Testis (tissue), 3 donors: ENCODE results near the gene FCHSD2. TPM values are rescaled to one million over a fixed set of nuclear protein-coding genes. Genes with fewer than 3 reads are reported as not detected.
"Not testable (repeated sequence)": the region's sequence is repeated elsewhere in the genome, so short reads cannot be mapped to it uniquely, and the experiment has no call there.

Source experiments
- DNase-seq: peaks from one replicate; pipeline ENCODE4 v3.0.0-alpha.2; 2019
- H3K27ac ChIP-seq, 2 donors: fragments of 200-600 bp; sonication (generic); one replicate each; pipeline ENCODE4 v1.5.1; 2019
- H3K27me3 ChIP-seq: fragments of 200-600 bp; sonication (generic); one replicate; pipeline ENCODE4 v1.5.1; 2019
- H3K36me3 ChIP-seq: fragments of 200-600 bp; sonication (generic); one replicate; pipeline ENCODE4 v1.5.1; 2017; ENCODE audit warnings: low read depth; ENCODE audit errors: missing control alignments
- H3K4me1 ChIP-seq: fragments of 200-600 bp; sonication (generic); one replicate; pipeline ENCODE4 v1.5.1; 2019
- H3K4me3 ChIP-seq, 2 donors: fragments of 200-600 bp; sonication (generic); one replicate each; pipeline ENCODE4 v1.5.1; 2017 to 2019
- H3K9me3 ChIP-seq: fragments of 200-600 bp; sonication (generic); one replicate; pipeline ENCODE4 v1.5.1; 2017
- CTCF ChIP-seq, 3 experiments: fragments of 450-650 bp in 2 of 3; fragments of 200-600 bp in 1 of 3; sonication (generic) in 1 of 3; IDR thresholded peaks; one replicate each; pipeline ENCODE4 v1.5.1; 2016 to 2019; ENCODE audit warnings: antibody characterized with exemption in 3 of 3, mild to moderate bottlenecking in 2 of 3, moderate library complexity in 1 of 3
- POLR2A ChIP-seq: fragments of 450-650 bp; IDR thresholded peaks from one replicate; pipeline ENCODE4 v1.6.1; 2017; ENCODE audit warnings: antibody characterized with exemption, mild to moderate bottlenecking, moderate library complexity
- WGBS, 2 donors: methylation state at CpG; one replicate each; pipeline ENCODE4 v1.1.5; 2018; 5-methylcytosine and 5-hydroxymethylcytosine counted together
- intact Hi-C: fragments of 100-400 bp; cut with DNase I; formaldehyde crosslinking; loops from one replicate; pipeline ENCODE4 v1.15.1; 2023; ENCODE audit warnings: low total_unique reads
- polyA plus RNA-seq: library from polyadenylated mRNA; stranded (reverse); fragments of 350-450 nt; fragmentation: Illumina TruSeq; extraction: RNeasy Lipid Tissue Mini Kit (QIAGEN cat#74804); gene quantifications from one replicate; pipeline ENCODE4 v1.2.3, GENCODE V29; 2014; ENCODE audit warnings: low read depth, low replicate concordance; ENCODE audit not compliant: insufficient read depth
- total RNA-seq, 2 donors: library from RNA; depleted of rRNA; stranded (reverse); fragments of >200 nt; gene quantifications; one replicate each; pipeline ENCODE4 v1.2.3, GENCODE V29; 2016

Gene FCHSD2
- total and polyA plus RNA-seq, 3 donors from 2014 or later = 44.0 to 69.6 (median 65.9) TPM

DNA sequence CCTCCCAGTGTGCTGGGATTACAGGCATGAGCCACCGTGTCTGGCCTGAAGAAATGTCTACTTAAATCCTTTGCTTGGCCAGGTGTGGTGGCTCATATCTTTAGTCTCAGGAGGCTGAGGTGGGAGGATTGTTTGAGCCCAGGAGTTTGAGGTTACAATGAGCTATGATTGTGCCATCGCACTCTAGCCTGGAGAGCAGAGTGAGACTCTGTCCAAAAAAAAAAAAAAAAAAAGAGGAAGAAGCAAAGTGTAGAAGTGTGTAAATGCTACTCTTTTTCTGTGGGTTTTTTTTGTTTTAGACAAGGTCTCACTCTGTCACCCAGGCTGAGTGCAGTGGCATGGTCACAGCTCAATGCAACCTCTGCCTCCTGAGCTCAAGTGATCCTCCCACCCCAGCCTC lies 334.3 kb downstream of the FCHSD2 start:
- Histone ChIP-seq H3K4me3 (no peak overlapping the region), H3K4me1 (no peaks in the 10 kb centered on the region), H3K9me3 (no peaks in the 10 kb centered on the region), H3K36me3 (no peaks in the 10 kb centered on the region), H3K27ac (no peak overlapping the region), H3K27me3 (no peaks in the 10 kb centered on the region)
- TF ChIP-seq POLR2A = no peak
- WGBS, 2 donors = 77 to 84% methylated on average over 2 of the region's 2 CpGs
- no peak for DNase-seq
- intact Hi-C loops = no loop called here

DNA sequence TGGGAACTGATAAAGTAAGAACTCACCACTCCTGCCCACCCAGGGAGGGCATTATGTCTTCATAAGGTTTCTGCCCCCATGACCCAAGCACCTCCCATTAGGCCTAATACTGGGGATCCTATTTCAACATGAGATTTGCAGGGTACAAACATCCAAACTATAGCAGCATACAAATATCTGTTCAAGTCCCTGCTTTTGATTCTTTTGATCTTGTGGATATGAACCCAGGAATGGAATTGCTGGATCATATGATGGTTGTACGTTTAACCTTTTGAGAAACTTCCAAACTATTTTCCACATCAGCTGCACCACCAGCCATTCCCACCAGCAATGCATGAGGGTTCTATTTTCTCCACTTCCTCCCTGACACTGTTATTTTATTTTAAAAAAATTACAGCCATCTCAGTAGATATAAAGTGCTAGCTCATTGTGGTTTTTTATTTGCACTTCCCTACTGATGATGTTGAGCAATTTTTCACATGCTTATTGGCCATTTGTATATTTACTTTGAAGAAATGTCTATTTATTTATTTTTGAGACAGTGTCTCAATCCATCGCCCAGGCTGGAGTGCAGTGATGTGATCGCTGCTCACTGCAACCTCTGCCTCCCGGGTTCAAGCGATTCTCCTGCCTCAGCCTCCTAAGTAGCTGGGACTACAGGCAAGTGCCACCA lies 335.0 kb downstream of the FCHSD2 start:
- H3K27me3 ChIP-seq = no peaks in the 10 kb centered on the region
- intact Hi-C loops = no loop called here
- H3K4me1 ChIP-seq = no peaks in the 10 kb centered on the region
- H3K9me3 ChIP-seq = no peaks in the 10 kb centered on the region
- no peak overlapping the region for H3K4me3 ChIP-seq
- 82 to 83% methylated on average over 5 of the region's 5 CpGs for WGBS, 2 donors
- no peak for DNase-seq
- no peaks in the 10 kb centered on the region for H3K36me3 ChIP-seq
- no peak overlapping the region for H3K27ac ChIP-seq
- TF ChIP-seq CTCF (IDR thresholded peaks at IDR 0.05) (no peak), POLR2A (no peak)

GRCh38 chr11:72806378-72806777 lies 335.7 kb downstream of the FCHSD2 start:
- DNase-seq, H3K4me3 ChIP-seq, H3K27me3 ChIP-seq, intact Hi-C loops, H3K36me3 ChIP-seq, H3K4me1 ChIP-seq, H3K27ac ChIP-seq, H3K9me3 ChIP-seq: not testable (repeated sequence)
- 86 to 88% methylated on average over 1 of the region's 1 CpG for WGBS, 2 donors

DNA sequence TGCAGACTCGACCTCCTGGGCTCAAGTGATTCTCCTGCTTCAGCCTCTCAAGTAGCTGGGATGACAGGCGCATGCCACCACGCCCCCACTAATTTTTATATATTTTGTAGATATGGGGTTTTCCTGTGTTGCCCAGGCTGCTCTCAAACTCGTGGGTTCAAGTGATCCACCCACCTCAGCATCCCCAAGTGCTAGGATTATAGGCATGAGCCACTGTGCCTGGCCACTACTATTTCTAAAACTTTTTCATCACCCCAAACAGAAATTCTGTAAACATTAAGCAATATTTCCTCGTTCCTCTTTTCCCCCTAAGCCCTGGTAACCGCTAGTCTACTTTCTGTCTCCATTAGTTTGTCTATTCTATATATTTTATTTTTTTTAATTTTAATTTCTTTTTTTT lies 336.9 kb downstream of the FCHSD2 start:
- no peaks in the 10 kb centered on the region for H3K4me1 ChIP-seq
- H3K27me3 ChIP-seq = no peaks in the 10 kb centered on the region
- H3K36me3 ChIP-seq = no peaks in the 10 kb centered on the region
- TF ChIP-seq POLR2A (no peak), CTCF (IDR thresholded peaks at IDR 0.05) (no peak)
- DNase-seq = no peak
- H3K4me3 ChIP-seq = no peak overlapping the region
- H3K9me3 ChIP-seq = no peaks in the 10 kb centered on the region
- WGBS, 2 donors = 87 to 92% methylated on average over 6 of the region's 6 CpGs
- intact Hi-C loops = no loop called here
- no peak overlapping the region for H3K27ac ChIP-seq

DNA sequence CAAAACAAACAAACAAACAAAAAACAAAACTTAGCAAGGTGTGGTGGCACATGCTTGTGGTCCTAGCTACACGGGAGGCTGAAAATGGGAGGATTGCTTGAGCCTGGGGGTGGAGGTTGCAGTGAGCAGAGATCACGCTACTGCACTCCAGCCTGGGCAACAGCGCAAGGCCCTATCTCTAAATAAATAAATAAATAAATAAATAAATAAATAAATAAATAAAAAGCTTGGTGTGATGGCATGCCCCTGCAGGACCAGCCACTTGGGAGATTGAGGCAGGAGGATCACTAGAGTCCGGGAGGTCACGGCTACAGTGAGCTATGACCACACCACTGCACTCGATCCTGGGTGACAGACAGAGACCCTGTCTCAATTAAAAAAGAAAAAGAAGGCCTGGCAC lies 339.3 kb downstream of the FCHSD2 start:
- intact Hi-C loops = no loop called here
- H3K4me1 ChIP-seq = no peaks in the 10 kb centered on the region
- no peaks in the 10 kb centered on the region for H3K9me3 ChIP-seq
- no peak for TF ChIP-seq CTCF (IDR thresholded peaks at IDR 0.05)
- TF ChIP-seq POLR2A = no peak
- H3K36me3 ChIP-seq = no peaks in the 10 kb centered on the region
- DNase-seq = no peak
- WGBS, 2 donors = 81 to 94% methylated on average over 6 of the region's 6 CpGs
- no peaks in the 10 kb centered on the region for H3K27me3 ChIP-seq
- H3K4me3 ChIP-seq = no peak overlapping the region
- H3K27ac ChIP-seq = no peak overlapping the region

- peaks cover 4% of the 10 kb centered on the region for H3K4me1 ChIP-seq
- WGBS, 2 donors = 62% methylated on average over 4 of the region's 4 CpGs
- TF ChIP-seq POLR2A = no peak
- TF ChIP-seq CTCF (IDR thresholded peaks at IDR 0.05) = no peak
- no peaks in the 10 kb centered on the region for H3K27me3 ChIP-seq
- H3K27ac ChIP-seq = no peak overlapping the region
- H3K9me3 ChIP-seq = no peaks in the 10 kb centered on the region
- intact Hi-C loops = no loop called here
- H3K4me3 ChIP-seq = no peak overlapping the region
- H3K36me3 ChIP-seq = no peaks in the 10 kb centered on the region
- DNase-seq = no peak
These were observed 342.7 kb downstream of the FCHSD2 start for GRCh38 chr11:72799441-72799840.
